HL-60 (cell line): Measurements from ENCODE around the gene CEP170.

Source experiments
- DNase-seq, 2 experiments: peaks; one replicate each; pipeline ENCODE4 v3.0.0-alpha.2; 2010 to 2020; ENCODE audit warnings: low read depth in 1 of 2, low spot score in 1 of 2
- H3K27ac ChIP-seq: fragments of 250-450 bp; sonication (Bioruptor Pico); replicated peaks from 2 replicates; pipeline ENCODE4 v1.5.1; 2020; ENCODE audit warnings: mild to moderate bottlenecking, moderate library complexity
- H3K27me3 ChIP-seq: fragments of 250-450 bp; sonication (Bioruptor Pico); 2 replicates; pipeline ENCODE4 v1.5.1; 2021; ENCODE audit warnings: mild to moderate bottlenecking, moderate library complexity; ENCODE audit not compliant: insufficient read depth, poor library complexity, severe bottlenecking
- H3K4me3 ChIP-seq: replicated peaks from 2 replicates; pipeline ENCODE4 v1.5.1; 2011; ENCODE audit warnings: mild to moderate bottlenecking, control low read depth, low read length; ENCODE audit not compliant: insufficient read depth
- CTCF ChIP-seq: IDR thresholded peaks from one replicate; pipeline ENCODE4 v1.5.1; 2011; ENCODE audit warnings: low read length, control low read depth, inconsistent platforms; ENCODE audit not compliant: insufficient read depth
- GABPA ChIP-seq: IDR thresholded peaks from 2 replicates; pipeline ENCODE4 v1.6.1; 2012; ENCODE audit warnings: low read depth
- POLR2AphosphoS5 ChIP-seq: IDR thresholded peaks from 2 replicates; pipeline ENCODE4 v1.6.1; 2012; ENCODE audit warnings: low read depth
- REST ChIP-seq: IDR thresholded peaks from 2 replicates; pipeline ENCODE4 v1.6.1; 2012; ENCODE audit warnings: low read depth; ENCODE audit not compliant: insufficient replicate concordance
- SPI1 ChIP-seq: IDR thresholded peaks from 2 replicates; pipeline ENCODE4 v1.6.1; 2012; ENCODE audit warnings: low read depth, mild to moderate bottlenecking, borderline replicate concordance

The CEP170 gene

GRCh38 chr1:243286409-243287122 is 31.5 kb upstream of the CEP170 start:
- TF ChIP-seq SPI1 (peak; percentile 79), CTCF (no peak)
- peak in 1 of 2 experiments; percentile 51 for DNase-seq

GRCh38 chr1:243281672-243282071 is 26.6 kb upstream of the CEP170 start:
- Histone ChIP-seq H3K27ac (no peak overlapping the region), H3K27me3 (no peaks in the 10 kb centered on the region), H3K4me3 (no peak overlapping the region)
- no peak for DNase-seq
- TF ChIP-seq POLR2AphosphoS5 (no peak), CTCF (no peak), SPI1 (no peak), GABPA (no peak), REST (no peak)

More at GRCh38 chr1:243286409-243287122, 31.5 kb upstream of the CEP170 start:
- Histone ChIP-seq H3K4me3 (no peak overlapping the region), H3K27me3 (no peaks in the 10 kb centered on the region), H3K27ac (peak overlapping the region; percentile 80)

GRCh38 chr1:243280571-243281129 is 25.6 kb upstream of the CEP170 start:
- no peak for DNase-seq
- no peaks in the 10 kb centered on the region for H3K27me3 ChIP-seq
- H3K4me3 ChIP-seq, result no peak overlapping the region
- TF ChIP-seq SPI1 (no peak), POLR2AphosphoS5 (no peak), CTCF (no peak), GABPA (no peak), REST (no peak)
- no peak overlapping the region for H3K27ac ChIP-seq

GRCh38 chr1:243275316-243275715 is 20.2 kb upstream of the CEP170 start:
- DNase-seq, result no peak
- Histone ChIP-seq H3K27me3 (no peaks in the 10 kb centered on the region), H3K27ac (no peak overlapping the region), H3K4me3 (no peak overlapping the region)
- TF ChIP-seq SPI1 (no peak), CTCF (no peak), POLR2AphosphoS5 (no peak), REST (no peak), GABPA (no peak)
